Hematopoietic multipotent progenitor cell (in vitro differentiated cells): Measurements from ENCODE around the gene ZNF334. TPM values are rescaled to one million over a fixed set of nuclear protein-coding genes. Genes with fewer than 3 reads are reported as not detected.

Source experiments
- DNase-seq, 3 donors: peaks; one replicate each; pipeline ENCODE4 v3.0.0-alpha.2; 2011 to 2015; ENCODE audit warnings: low read depth in 2 of 3, low spot score in 2 of 3
- total RNA-seq: library from RNA; depleted of rRNA; stranded (reverse); fragments of >200 nt; gene quantifications from one replicate; pipeline ENCODE4 v1.2.3, GENCODE V29; 2012

The ZNF334 gene
- 3.0 TPM for total RNA-seq

GRCh38 chr20:46512943-46513844 is at the start of gene ZNF334:
Gene ZNF334 (minus strand): TSS chr20:46513559. CDS start chr20:46512102, 1,457 bp downstream.
- DNase-seq = peak in 2 of 3 donors; percentile 22 to 33

- DNase-seq = peak; percentile 14 to 79 (median 64)
These were observed 49.2 kb upstream of the ZNF334 start for GRCh38 chr20:46562373-46563169.

- DNase-seq = no peak
These were observed 48.6 kb upstream of the ZNF334 start for GRCh38 chr20:46562009-46562372.

- DNase-seq = peak in 1 of 3 donors; percentile 49
These were observed 46.5 kb upstream of the ZNF334 start for GRCh38 chr20:46559685-46560440.

GRCh38 chr20:46559001-46559400 is 45.6 kb upstream of the ZNF334 start:
- DNase-seq = no peak

GRCh38 chr20:46558511-46558959 is 45.2 kb upstream of the ZNF334 start:
- no peak for DNase-seq

- no peak for DNase-seq
These were observed 44.0 kb upstream of the ZNF334 start for GRCh38 chr20:46557231-46557956.

GRCh38 chr20:46555370-46555956 is 42.1 kb upstream of the ZNF334 start:
- DNase-seq = no peak

- DNase-seq = no peak
These were observed 41.5 kb upstream of the ZNF334 start for GRCh38 chr20:46554828-46555227.

GRCh38 chr20:46553926-46554325 is 40.6 kb upstream of the ZNF334 start:
- DNase-seq = no peak

- peak in 2 of 3 donors; percentile 88 to 89 for DNase-seq
These were observed 39.4 kb upstream of the ZNF334 start for GRCh38 chr20:46552460-46553420.

- no peak for DNase-seq
These were observed 38.4 kb upstream of the ZNF334 start for GRCh38 chr20:46551522-46552381.

- peak in 2 of 3 donors; percentile 36 to 52 for DNase-seq
These were observed 37.1 kb upstream of the ZNF334 start, which contains the start of gene OCSTAMP for GRCh38 chr20:46550461-46550860. Gene OCSTAMP (minus strand): TSS chr20:46550654. CDS start chr20:46550560, 94 bp downstream.

GRCh38 chr20:46549188-46549972 is 36.0 kb upstream of the ZNF334 start:
- DNase-seq = no peak

GRCh38 chr20:46548688-46549087 is 35.3 kb upstream of the ZNF334 start:
- no peak for DNase-seq

- DNase-seq = no peak
These were observed 34.6 kb upstream of the ZNF334 start for GRCh38 chr20:46547995-46548394.

GRCh38 chr20:46546936-46547335 is 33.6 kb upstream of the ZNF334 start:
- peak in 1 of 3 donors; percentile 35 for DNase-seq
